ENCODE measurements around the gene KCNT1. TPM values are rescaled to one million over a fixed set of nuclear protein-coding genes. Genes with fewer than 3 reads are reported as not detected.

Gene KCNT1
- total RNA-seq, 1 experiment from 2014 or later, result not detected

- no peak for DNase-seq (ENCODE audit: low read depth)
- in situ Hi-C loops (cut with HindIII; ENCODE audit: low pct_unique_long_range_greater_than_20kb, low sequenced_read_pairs), result no loop called here
These were observed 10.8 kb downstream of the KCNT1 start for GRCh38 chr9:135712613-135713295.

- DNase-seq (ENCODE audit: low read depth), result no peak
- in situ Hi-C loops (cut with HindIII; ENCODE audit: low pct_unique_long_range_greater_than_20kb, low sequenced_read_pairs), result no loop called here
These were observed 12.5 kb downstream of the KCNT1 start for GRCh38 chr9:135714242-135715055.

DNA sequence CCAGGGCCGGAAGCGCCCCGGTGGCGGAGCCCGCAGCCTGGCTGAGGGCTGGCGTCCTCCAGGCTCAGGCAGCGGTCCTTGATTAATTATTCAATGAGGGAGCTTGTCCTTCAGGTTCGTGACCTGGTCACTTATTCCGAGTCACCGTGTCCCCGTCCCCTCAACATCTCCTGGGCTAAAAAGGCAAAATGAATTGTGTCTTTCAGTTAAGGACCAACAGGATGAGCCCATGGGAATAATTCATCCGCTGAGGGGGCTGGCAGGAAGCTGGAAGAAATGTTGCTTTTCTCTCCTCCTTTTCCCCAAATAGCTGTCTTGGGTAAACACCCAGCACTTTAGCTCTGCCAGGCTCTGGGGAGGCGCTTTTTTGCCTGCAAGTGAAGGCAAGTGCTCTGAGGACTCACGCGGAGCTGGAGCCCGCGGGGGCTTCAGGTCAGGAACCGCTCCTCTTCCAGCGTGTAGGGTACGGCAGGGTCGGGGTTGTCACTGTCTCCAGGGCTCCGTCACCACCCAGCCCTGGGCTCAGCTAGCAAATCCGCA is 13.1 kb downstream of the KCNT1 start:
- in situ Hi-C loops (cut with HindIII; ENCODE audit: low pct_unique_long_range_greater_than_20kb, low sequenced_read_pairs), result no loop called here
- DNase-seq (ENCODE audit: low read depth), result no peak

GRCh38 chr9:135716045-135716444 is 14.1 kb downstream of the KCNT1 start:
- in situ Hi-C loops (cut with HindIII; ENCODE audit: low pct_unique_long_range_greater_than_20kb, low sequenced_read_pairs), result no loop called here
- DNase-seq (ENCODE audit: low read depth), result no peak

GRCh38 chr9:135717410-135717809 is 15.4 kb downstream of the KCNT1 start:
- in situ Hi-C loops (cut with HindIII; ENCODE audit: low pct_unique_long_range_greater_than_20kb, low sequenced_read_pairs), result no loop called here
- DNase-seq (ENCODE audit: low read depth), result no peak

GRCh38 chr9:135718616-135719015 is 16.6 kb downstream of the KCNT1 start:
- peak; percentile 34 for DNase-seq (ENCODE audit: low read depth)
- in situ Hi-C loops (cut with HindIII; ENCODE audit: low pct_unique_long_range_greater_than_20kb, low sequenced_read_pairs), result no loop called here

- in situ Hi-C loops (cut with HindIII; ENCODE audit: low pct_unique_long_range_greater_than_20kb, low sequenced_read_pairs), result no loop called here
- no peak for DNase-seq (ENCODE audit: low read depth)
These were observed 17.5 kb downstream of the KCNT1 start for GRCh38 chr9:135719472-135719871.

DNA sequence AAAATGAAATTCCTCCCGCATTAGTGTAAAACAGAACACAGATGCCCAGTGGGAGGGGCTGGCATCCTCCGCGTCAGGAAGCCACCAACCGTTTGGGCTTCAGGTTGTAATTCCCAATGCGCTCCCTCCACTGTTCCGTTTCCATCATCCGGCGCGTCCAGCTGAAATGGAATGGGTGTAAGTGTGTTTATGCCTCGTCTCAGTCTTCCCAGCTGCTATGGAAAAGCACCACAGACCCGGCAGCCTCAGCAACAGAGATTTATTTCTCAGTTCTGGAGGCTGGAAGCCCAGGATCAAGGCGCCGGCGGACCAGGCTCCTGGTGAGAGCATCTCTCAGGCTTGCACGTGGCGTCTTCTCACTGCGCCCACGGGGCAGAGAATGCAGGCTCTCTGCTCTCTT is 20.4 kb downstream of the KCNT1 start:
- in situ Hi-C loops (cut with HindIII; ENCODE audit: low pct_unique_long_range_greater_than_20kb, low sequenced_read_pairs), result no loop called here
- no peak for DNase-seq (ENCODE audit: low read depth)

DNA sequence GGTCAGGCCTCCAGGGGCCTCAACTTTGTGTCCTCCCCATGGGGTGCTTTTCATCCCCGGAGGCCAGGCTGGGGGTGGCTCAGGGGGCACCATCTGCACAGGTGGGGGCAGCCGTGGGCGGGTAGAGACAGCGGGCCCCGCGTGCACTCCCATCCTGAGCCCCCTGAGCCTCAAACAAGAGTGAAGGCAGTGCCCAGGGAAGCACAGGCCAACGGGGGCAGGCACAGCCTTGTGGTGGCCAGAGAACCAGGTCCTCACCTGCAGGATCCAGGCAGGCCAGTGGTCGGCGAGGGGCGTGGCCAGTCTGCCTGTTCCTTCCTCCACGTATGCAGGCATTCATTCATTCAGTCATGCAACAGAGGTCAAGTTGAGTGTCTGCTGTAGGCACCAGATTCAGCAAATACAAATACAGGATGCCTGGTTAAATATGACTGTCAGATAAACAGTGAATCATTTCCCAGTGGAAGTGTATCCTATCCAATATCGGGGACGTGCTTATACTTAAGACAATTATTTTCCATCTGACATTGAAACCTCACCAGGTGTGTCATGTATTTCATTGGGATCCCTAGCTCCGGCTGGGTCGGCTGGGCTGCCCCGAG is 22.3 kb downstream of the KCNT1 start:
- in situ Hi-C loops (cut with HindIII; ENCODE audit: low pct_unique_long_range_greater_than_20kb, low sequenced_read_pairs), result no loop called here
- DNase-seq (ENCODE audit: low read depth), result no peak

GRCh38 chr9:135726138-135726853 is 24.3 kb downstream of the KCNT1 start:
- in situ Hi-C loops (cut with HindIII; ENCODE audit: low pct_unique_long_range_greater_than_20kb, low sequenced_read_pairs), result no loop called here
- DNase-seq (ENCODE audit: low read depth), result no peak

DNA sequence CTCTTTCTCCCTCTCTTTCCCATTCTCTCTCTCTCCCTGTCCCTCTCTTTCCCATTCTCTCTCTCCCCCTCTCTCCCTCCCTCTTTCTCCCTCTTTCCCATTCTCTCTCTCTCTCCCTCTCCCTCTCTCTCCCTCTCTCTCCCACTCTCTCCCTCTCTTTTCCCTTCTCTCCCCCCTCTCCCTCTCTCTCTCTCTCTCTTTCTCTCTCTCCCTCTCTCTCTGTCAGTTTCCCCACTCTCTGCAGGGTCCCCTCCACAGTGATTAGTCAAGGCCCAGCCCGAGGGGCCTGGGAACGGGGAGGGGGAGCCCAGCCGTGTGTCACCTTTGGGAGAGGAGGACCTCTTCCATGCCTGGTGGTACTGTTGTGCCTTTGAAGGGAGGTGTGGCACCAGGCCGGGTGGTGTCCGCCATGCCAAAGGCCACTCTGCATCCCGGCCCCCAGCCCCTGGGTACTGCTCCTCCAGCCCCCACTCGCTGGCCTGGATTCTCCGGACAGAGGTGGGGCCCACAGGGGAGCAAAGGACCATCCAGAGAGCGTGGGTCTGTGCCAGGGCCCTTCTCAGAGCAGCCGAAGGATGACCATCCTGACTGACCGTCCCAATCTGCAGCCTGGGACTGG is 25.4 kb downstream of the KCNT1 start:
- in situ Hi-C loops (cut with HindIII; ENCODE audit: low pct_unique_long_range_greater_than_20kb, low sequenced_read_pairs), result no loop called here
- DNase-seq (ENCODE audit: low read depth), result no peak

DNA sequence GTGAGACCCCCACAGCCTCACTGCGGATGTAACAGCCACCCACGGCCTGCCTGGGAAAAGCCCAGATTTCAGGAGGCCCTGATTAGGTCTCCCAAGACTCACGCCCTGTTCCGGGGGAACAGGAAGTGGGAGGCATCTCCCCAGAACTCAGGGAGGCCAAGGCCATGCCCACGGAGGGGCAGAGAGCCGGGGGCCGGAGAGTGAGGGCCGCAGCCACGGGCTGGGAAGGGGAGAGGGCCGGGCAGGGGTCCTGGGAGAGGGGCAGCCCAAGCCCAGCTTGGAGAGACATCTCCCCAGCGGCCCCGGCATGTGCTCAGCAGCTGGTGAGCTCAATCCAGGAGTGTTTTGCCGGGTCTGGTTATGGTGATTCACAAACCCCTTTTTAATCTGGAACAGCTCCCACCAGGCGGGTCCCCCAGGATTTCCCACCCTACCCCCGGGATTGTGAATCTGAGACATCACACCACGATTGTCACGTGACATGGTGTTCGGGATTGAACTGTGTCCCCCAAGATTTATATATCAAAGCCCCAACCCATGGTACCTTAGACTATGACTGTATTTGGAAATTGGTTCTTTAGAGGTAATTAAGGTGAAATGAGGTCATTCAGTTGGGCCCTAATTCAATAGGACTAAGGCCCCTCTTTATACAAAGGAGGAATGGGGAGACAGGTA is 26.6 kb downstream of the KCNT1 start:
- in situ Hi-C loops (cut with HindIII; ENCODE audit: low pct_unique_long_range_greater_than_20kb, low sequenced_read_pairs), result no loop called here
- DNase-seq (ENCODE audit: low read depth), result no peak

GRCh38 chr9:135729480-135729879 is 27.5 kb downstream of the KCNT1 start:
- in situ Hi-C loops (cut with HindIII; ENCODE audit: low pct_unique_long_range_greater_than_20kb, low sequenced_read_pairs), result no loop called here

GRCh38 chr9:135731454-135731853 is 29.5 kb downstream of the KCNT1 start:
- DNase-seq (ENCODE audit: low read depth), result no peak
- in situ Hi-C loops (cut with HindIII; ENCODE audit: low pct_unique_long_range_greater_than_20kb, low sequenced_read_pairs), result no loop called here

More at GRCh38 chr9:135729480-135729879, 27.5 kb downstream of the KCNT1 start:
- DNase-seq (ENCODE audit: low read depth), result no peak

DNA sequence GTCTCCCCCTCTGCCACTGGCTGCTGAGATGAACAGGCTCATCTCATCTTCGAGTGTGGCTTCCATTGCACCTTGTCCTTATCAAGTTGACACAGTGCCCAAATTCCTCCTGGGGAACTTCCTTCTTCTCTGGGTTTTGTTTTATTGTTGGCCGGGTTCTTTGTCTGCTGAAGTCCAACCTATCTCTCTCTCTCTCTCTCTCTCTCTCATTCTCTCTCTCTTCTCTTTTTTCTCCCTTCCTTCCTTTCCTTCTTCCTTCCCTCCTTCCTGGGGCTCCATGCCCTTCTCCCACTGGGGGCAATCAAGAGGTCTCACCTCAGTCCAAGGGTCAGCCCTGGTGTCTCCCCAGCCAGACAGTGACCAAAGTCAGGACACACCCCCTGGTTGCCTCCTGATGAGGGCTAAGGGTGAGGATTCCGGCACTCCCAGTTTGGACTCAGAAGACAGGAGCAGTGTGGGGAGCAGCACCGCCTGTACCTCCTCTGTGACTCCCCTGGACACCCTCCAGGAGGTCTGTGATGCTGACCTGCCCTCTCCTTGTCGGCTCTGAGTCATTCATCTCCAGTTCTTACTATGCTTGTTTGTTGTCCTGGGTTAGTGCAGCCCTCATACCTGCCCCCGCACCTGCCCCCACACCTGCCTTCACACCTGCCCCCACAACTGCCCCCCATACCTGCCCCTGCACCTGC is 30.7 kb downstream of the KCNT1 start:
- in situ Hi-C loops (cut with HindIII; ENCODE audit: low pct_unique_long_range_greater_than_20kb, low sequenced_read_pairs), result no loop called here
- DNase-seq (ENCODE audit: low read depth), result no peak

GRCh38 chr9:135734616-135735144 is 32.7 kb downstream of the KCNT1 start:
- in situ Hi-C loops (cut with HindIII; ENCODE audit: low pct_unique_long_range_greater_than_20kb, low sequenced_read_pairs), result no loop called here
- no peak for DNase-seq (ENCODE audit: low read depth)
